ENCODE results near the gene TMEM242. TPM values are rescaled to one million over a fixed set of nuclear protein-coding genes. Genes with fewer than 3 reads are reported as not detected.
"Not testable (repeated sequence)": the region's sequence is repeated elsewhere in the genome, so short reads cannot be mapped to it uniquely, and the experiment has no call there.

TMEM242 gene
- total RNA-seq, 1 donor from 2014 or later = 6.8 TPM

GRCh38 chr6:157343732-157344131 lies 20.4 kb upstream of the TMEM242 start:
- no peaks in the 10 kb centered on the region for H3K36me3 ChIP-seq (ENCODE audit: control insufficient read depth in 3 of 3, insufficient read depth in 3 of 3, low read length in 3 of 3)
- no peaks in the 10 kb centered on the region for H3K4me1 ChIP-seq (ENCODE audit: control insufficient read depth in 3 of 3, insufficient read depth in 3 of 3, low read length in 3 of 3)
- H3K9ac ChIP-seq (ENCODE audit: low read depth in 1 of 3, low read length in 3 of 3) = no peak overlapping the region
- peaks cover 0 to 2% (median 0%) of the 10 kb centered on the region in 3 donors for H3K27me3 ChIP-seq (ENCODE audit: control insufficient read depth in 3 of 3, insufficient read depth in 3 of 3, low read length in 3 of 3)
- H3K27ac ChIP-seq (ENCODE audit: low read depth, low read length) = no peak overlapping the region
- H3K4me3 ChIP-seq (ENCODE audit: low read length in 3 of 3) = no peak overlapping the region
- H3K9me3 ChIP-seq (ENCODE audit: control insufficient read depth in 3 of 3, low read length in 3 of 3) = no peaks in the 10 kb centered on the region

- Histone ChIP-seq H3K9ac (ENCODE audit: low read depth in 1 of 3, low read length in 3 of 3) (no peak overlapping the region), H3K36me3 (ENCODE audit: control insufficient read depth in 3 of 3, insufficient read depth in 3 of 3, low read length in 3 of 3) (no peaks in the 10 kb centered on the region), H3K9me3 (ENCODE audit: control insufficient read depth in 3 of 3, low read length in 3 of 3) (no peaks in the 10 kb centered on the region), H3K27ac (ENCODE audit: low read depth, low read length) (no peak overlapping the region), H3K4me1 (ENCODE audit: control insufficient read depth in 3 of 3, insufficient read depth in 3 of 3, low read length in 3 of 3) (no peaks in the 10 kb centered on the region), H3K27me3 (ENCODE audit: control insufficient read depth in 3 of 3, insufficient read depth in 3 of 3, low read length in 3 of 3) (no peaks in the 10 kb centered on the region), H3K4me3 (ENCODE audit: low read length in 3 of 3) (no peak overlapping the region)
Measured at GRCh38 chr6:157339432-157339831, 16.1 kb upstream of the TMEM242 start.

- Histone ChIP-seq H3K4me3 (ENCODE audit: low read length in 3 of 3) (no peak overlapping the region), H3K4me1 (ENCODE audit: control insufficient read depth in 3 of 3, insufficient read depth in 3 of 3, low read length in 3 of 3) (no peaks in the 10 kb centered on the region), H3K9me3 (ENCODE audit: control insufficient read depth in 3 of 3, low read length in 3 of 3) (no peaks in the 10 kb centered on the region), H3K27ac (ENCODE audit: low read depth, low read length) (no peak overlapping the region), H3K27me3 (ENCODE audit: control insufficient read depth in 3 of 3, insufficient read depth in 3 of 3, low read length in 3 of 3) (no peaks in the 10 kb centered on the region), H3K9ac (ENCODE audit: low read depth in 1 of 3, low read length in 3 of 3) (no peak overlapping the region), H3K36me3 (ENCODE audit: control insufficient read depth in 3 of 3, insufficient read depth in 3 of 3, low read length in 3 of 3) (no peaks in the 10 kb centered on the region)
Measured at GRCh38 chr6:157337751-157338150, 14.4 kb upstream of the TMEM242 start.

GRCh38 chr6:157337276-157337675 lies 14.0 kb upstream of the TMEM242 start:
- not testable (repeated sequence) for H3K4me1 ChIP-seq (ENCODE audit: control insufficient read depth in 3 of 3, insufficient read depth in 3 of 3, low read length in 3 of 3); H3K9ac ChIP-seq (ENCODE audit: low read depth in 1 of 3, low read length in 3 of 3); H3K36me3 ChIP-seq (ENCODE audit: control insufficient read depth in 3 of 3, insufficient read depth in 3 of 3, low read length in 3 of 3)

GRCh38 chr6:157335829-157336228 lies 12.5 kb upstream of the TMEM242 start:
- Histone ChIP-seq H3K36me3 (ENCODE audit: control insufficient read depth in 3 of 3, insufficient read depth in 3 of 3, low read length in 3 of 3) (no peaks in the 10 kb centered on the region), H3K9ac (ENCODE audit: low read depth in 1 of 3, low read length in 3 of 3) (no peak overlapping the region), H3K9me3 (ENCODE audit: control insufficient read depth in 3 of 3, low read length in 3 of 3) (no peaks in the 10 kb centered on the region), H3K4me1 (ENCODE audit: control insufficient read depth in 3 of 3, insufficient read depth in 3 of 3, low read length in 3 of 3) (no peaks in the 10 kb centered on the region), H3K27ac (ENCODE audit: low read depth, low read length) (no peak overlapping the region), H3K27me3 (ENCODE audit: control insufficient read depth in 3 of 3, insufficient read depth in 3 of 3, low read length in 3 of 3) (no peaks in the 10 kb centered on the region), H3K4me3 (ENCODE audit: low read length in 3 of 3) (no peak overlapping the region)

More at GRCh38 chr6:157337276-157337675, 14.0 kb upstream of the TMEM242 start:
- not testable (repeated sequence) for H3K27me3 ChIP-seq (ENCODE audit: control insufficient read depth in 3 of 3, insufficient read depth in 3 of 3, low read length in 3 of 3); H3K9me3 ChIP-seq (ENCODE audit: control insufficient read depth in 3 of 3, low read length in 3 of 3); H3K4me3 ChIP-seq (ENCODE audit: low read length in 3 of 3); H3K27ac ChIP-seq (ENCODE audit: low read depth, low read length)

GRCh38 chr6:157333956-157334355 lies 10.6 kb upstream of the TMEM242 start:
- no peaks in the 10 kb centered on the region for H3K27me3 ChIP-seq (ENCODE audit: control insufficient read depth in 3 of 3, insufficient read depth in 3 of 3, low read length in 3 of 3)
- H3K36me3 ChIP-seq (ENCODE audit: control insufficient read depth in 3 of 3, insufficient read depth in 3 of 3, low read length in 3 of 3) = no peaks in the 10 kb centered on the region
- no peak overlapping the region for H3K9ac ChIP-seq (ENCODE audit: low read depth in 1 of 3, low read length in 3 of 3)
- no peak overlapping the region for H3K4me3 ChIP-seq (ENCODE audit: low read length in 3 of 3)
- no peaks in the 10 kb centered on the region for H3K9me3 ChIP-seq (ENCODE audit: control insufficient read depth in 3 of 3, low read length in 3 of 3)
- no peak overlapping the region for H3K27ac ChIP-seq (ENCODE audit: low read depth, low read length)
- peaks cover 0 to 8% (median 4%) of the 10 kb centered on the region in 3 donors for H3K4me1 ChIP-seq (ENCODE audit: control insufficient read depth in 3 of 3, insufficient read depth in 3 of 3, low read length in 3 of 3)

GRCh38 chr6:157333537-157333936 lies 10.2 kb upstream of the TMEM242 start:
- Histone ChIP-seq H3K4me3 (ENCODE audit: low read length in 3 of 3) (no peak overlapping the region), H3K27ac (ENCODE audit: low read depth, low read length) (no peak overlapping the region), H3K27me3 (ENCODE audit: control insufficient read depth in 3 of 3, insufficient read depth in 3 of 3, low read length in 3 of 3) (no peaks in the 10 kb centered on the region), H3K9ac (ENCODE audit: low read depth in 1 of 3, low read length in 3 of 3) (no peak overlapping the region), H3K36me3 (ENCODE audit: control insufficient read depth in 3 of 3, insufficient read depth in 3 of 3, low read length in 3 of 3) (no peaks in the 10 kb centered on the region), H3K9me3 (ENCODE audit: control insufficient read depth in 3 of 3, low read length in 3 of 3) (no peaks in the 10 kb centered on the region), H3K4me1 (ENCODE audit: control insufficient read depth in 3 of 3, insufficient read depth in 3 of 3, low read length in 3 of 3) (peaks cover 0 to 8% (median 4%) of the 10 kb centered on the region in 3 donors)

GRCh38 chr6:157332813-157333212 lies 9.5 kb upstream of the TMEM242 start:
- Histone ChIP-seq H3K4me3 (ENCODE audit: low read length in 3 of 3) (no peak overlapping the region), H3K4me1 (ENCODE audit: control insufficient read depth in 3 of 3, insufficient read depth in 3 of 3, low read length in 3 of 3) (peaks cover 0 to 8% (median 7%) of the 10 kb centered on the region in 3 donors), H3K9ac (ENCODE audit: low read depth in 1 of 3, low read length in 3 of 3) (no peak overlapping the region), H3K36me3 (ENCODE audit: control insufficient read depth in 3 of 3, insufficient read depth in 3 of 3, low read length in 3 of 3) (no peaks in the 10 kb centered on the region), H3K27ac (ENCODE audit: low read depth, low read length) (no peak overlapping the region), H3K27me3 (ENCODE audit: control insufficient read depth in 3 of 3, insufficient read depth in 3 of 3, low read length in 3 of 3) (no peaks in the 10 kb centered on the region), H3K9me3 (ENCODE audit: control insufficient read depth in 3 of 3, low read length in 3 of 3) (no peaks in the 10 kb centered on the region)

- Histone ChIP-seq H3K36me3 (ENCODE audit: control insufficient read depth in 3 of 3, insufficient read depth in 3 of 3, low read length in 3 of 3) (no peaks in the 10 kb centered on the region), H3K27ac (ENCODE audit: low read depth, low read length) (peak overlapping the region; percentile 14), H3K4me1 (ENCODE audit: control insufficient read depth in 3 of 3, insufficient read depth in 3 of 3, low read length in 3 of 3) (peaks cover 8 to 17% (median 16%) of the 10 kb centered on the region in 3 donors), H3K27me3 (ENCODE audit: control insufficient read depth in 3 of 3, insufficient read depth in 3 of 3, low read length in 3 of 3) (no peaks in the 10 kb centered on the region), H3K9me3 (ENCODE audit: control insufficient read depth in 3 of 3, low read length in 3 of 3) (no peaks in the 10 kb centered on the region), H3K4me3 (ENCODE audit: low read length in 3 of 3) (no peak overlapping the region), H3K9ac (ENCODE audit: low read depth in 1 of 3, low read length in 3 of 3) (no peak overlapping the region)
Measured at GRCh38 chr6:157330831-157331230, 7.5 kb upstream of the TMEM242 start.

GRCh38 chr6:157329829-157330228 lies 6.5 kb upstream of the TMEM242 start:
- no peak overlapping the region for H3K9ac ChIP-seq (ENCODE audit: low read depth in 1 of 3, low read length in 3 of 3)
- no peak overlapping the region for H3K27ac ChIP-seq (ENCODE audit: low read depth, low read length)
- H3K9me3 ChIP-seq (ENCODE audit: control insufficient read depth in 3 of 3, low read length in 3 of 3) = no peaks in the 10 kb centered on the region
- H3K27me3 ChIP-seq (ENCODE audit: control insufficient read depth in 3 of 3, insufficient read depth in 3 of 3, low read length in 3 of 3) = peaks cover 0 to 2% (median 0%) of the 10 kb centered on the region in 3 donors
- H3K36me3 ChIP-seq (ENCODE audit: control insufficient read depth in 3 of 3, insufficient read depth in 3 of 3, low read length in 3 of 3) = no peaks in the 10 kb centered on the region
- peaks cover 8 to 20% (median 17%) of the 10 kb centered on the region in 3 donors for H3K4me1 ChIP-seq (ENCODE audit: control insufficient read depth in 3 of 3, insufficient read depth in 3 of 3, low read length in 3 of 3)
- no peak overlapping the region for H3K4me3 ChIP-seq (ENCODE audit: low read length in 3 of 3)

Measured in skeletal muscle tissue (tissue), 4 donors.